GM21526 (cell line): ENCODE data around the gene RUVBL1.

ENCODE experiments used
- ATAC-seq: cut with Tn5 transposase; IDR thresholded peaks from one replicate; pipeline ENCODE4 v1.9.1; 2021; ENCODE audit warnings: moderate library complexity; ENCODE audit not compliant: unreplicated experiment, low FRiP score

The RUVBL1 gene

GRCh38 chr3:128083980-128084674, 39.5 kb downstream of the RUVBL1 start:
- ATAC-seq: no peak

GRCh38 chr3:128083396-128083795, 40.2 kb downstream of the RUVBL1 start:
- ATAC-seq: no peak

- no peak for ATAC-seq
Observed at GRCh38 chr3:128082546-128082945, 41.1 kb downstream of the RUVBL1 start.

GRCh38 chr3:128081846-128082245, 41.8 kb downstream of the RUVBL1 start:
- no peak for ATAC-seq

- no peak for ATAC-seq
Observed at GRCh38 chr3:128081226-128081625, 42.4 kb downstream of the RUVBL1 start.

GRCh38 chr3:128080323-128081080, 43.1 kb downstream of the RUVBL1 start:
- ATAC-seq: no peak

GRCh38 chr3:128079823-128080222, 43.8 kb downstream of the RUVBL1 start:
- no peak for ATAC-seq

- ATAC-seq: no peak
Observed at GRCh38 chr3:128078875-128079274, 44.7 kb downstream of the RUVBL1 start.

- no peak for ATAC-seq
Observed at GRCh38 chr3:128078322-128078721, 45.3 kb downstream of the RUVBL1 start.

- no peak for ATAC-seq
Observed at GRCh38 chr3:128077665-128078064, 45.9 kb downstream of the RUVBL1 start.

- no peak for ATAC-seq
Observed at GRCh38 chr3:128077202-128077624, 46.4 kb downstream of the RUVBL1 start.

GRCh38 chr3:128076483-128077201, 47.0 kb downstream of the RUVBL1 start:
- ATAC-seq: no peak

- ATAC-seq: peak; percentile 40
Observed at GRCh38 chr3:128075522-128076482, 47.8 kb downstream of the RUVBL1 start.

GRCh38 chr3:128074851-128075521, 48.6 kb downstream of the RUVBL1 start:
- ATAC-seq: no peak

GRCh38 chr3:128073807-128074206, 49.8 kb downstream of the RUVBL1 start:
- no peak for ATAC-seq

GRCh38 chr3:128073185-128073725, 50.4 kb downstream of the RUVBL1 start:
- no peak for ATAC-seq

GRCh38 chr3:128072454-128073184, 51.0 kb downstream of the RUVBL1 start:
- ATAC-seq: no peak

GRCh38 chr3:128071771-128072453, 51.7 kb downstream of the RUVBL1 start:
- no peak for ATAC-seq
